Upper lobe of left lung (tissue), 4 donors: ENCODE results near the gene PRKAG2.

Experiments
- CTCF ChIP-seq, 6 experiments: fragments of 450-650 bp in 4 of 6; fragments of 200-600 bp in 2 of 6; sonication (generic) in 2 of 6; IDR thresholded peaks; one replicate each; pipeline ENCODE4 v1.5.1; 2016 to 2019; ENCODE audit warnings: antibody characterized with exemption in 6 of 6
- POLR2A ChIP-seq, 4 donors: fragments of 450-650 bp; IDR thresholded peaks; one replicate each; pipeline ENCODE4 v1.5.1; 2016 to 2017; ENCODE audit warnings: antibody characterized with exemption in 4 of 4, mild to moderate bottlenecking in 2 of 4

- TF ChIP-seq POLR2A (IDR thresholded peaks at IDR 0.05): no peak
- TF ChIP-seq CTCF (IDR thresholded peaks at IDR 0.05): no peak
These were observed 207.2 kb downstream of the PRKAG2 start for GRCh38 chr7:151669762-151670161.
